GM18505 (cell line): Measurements from ENCODE around the gene PCBP3.

Source experiments
- ATAC-seq: cut with Tn5 transposase; IDR thresholded peaks from one replicate; pipeline ENCODE4 v1.9.1; 2021; ENCODE audit not compliant: unreplicated experiment
- POLR2A ChIP-seq: IDR thresholded peaks from 4 replicates; pipeline ENCODE4 v1.6.1; 2011; ENCODE audit warnings: borderline replicate concordance; ENCODE audit not compliant: insufficient read depth, insufficient read length; ENCODE audit errors: extremely low read depth

Gene PCBP3

DNA sequence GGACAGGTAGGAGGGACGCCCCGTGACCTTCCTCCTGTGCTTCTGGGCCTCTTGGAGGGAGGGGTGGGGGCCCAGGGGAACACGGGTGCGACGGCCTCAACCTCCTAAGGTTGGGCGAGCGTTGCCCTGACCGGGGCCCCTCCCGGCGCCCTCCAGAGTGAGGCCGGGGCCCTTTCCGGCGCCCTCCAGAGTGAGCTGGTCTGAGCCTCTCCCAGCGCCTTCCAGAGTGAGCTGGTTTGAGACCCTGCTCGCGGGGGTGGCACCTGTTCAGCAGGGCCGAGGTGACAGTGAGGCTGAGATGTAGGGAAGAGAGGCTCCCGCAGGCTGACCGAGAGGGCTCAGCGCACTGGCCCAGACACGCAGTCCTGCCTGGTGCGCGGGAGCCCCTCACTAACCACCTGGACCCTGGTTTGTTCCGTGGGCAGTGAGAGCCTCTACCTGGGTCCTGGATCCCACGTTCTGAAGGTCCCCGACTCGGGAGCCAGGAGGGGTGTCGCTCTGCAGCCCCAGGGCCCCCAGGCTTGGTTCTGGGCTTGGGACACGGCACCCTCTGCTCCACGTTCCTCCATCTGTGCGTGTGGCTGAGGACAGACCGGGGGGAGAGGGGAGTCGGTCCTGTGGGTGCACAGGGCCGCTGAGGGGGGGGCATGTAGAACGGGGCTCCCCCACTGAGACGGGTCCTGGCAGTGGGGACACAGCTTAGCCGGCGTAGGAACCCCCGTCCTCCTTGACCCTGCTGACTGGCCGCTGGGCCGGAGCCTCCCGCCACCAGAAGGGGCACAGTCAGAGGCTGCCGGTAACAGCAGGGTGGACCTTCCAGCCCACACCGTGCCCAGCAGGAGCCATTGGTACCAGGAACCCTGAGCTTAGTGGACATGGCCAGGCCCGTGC is 339.5 kb downstream of the PCBP3 start:
- no peak for TF ChIP-seq POLR2A
- ATAC-seq: no peak

DNA sequence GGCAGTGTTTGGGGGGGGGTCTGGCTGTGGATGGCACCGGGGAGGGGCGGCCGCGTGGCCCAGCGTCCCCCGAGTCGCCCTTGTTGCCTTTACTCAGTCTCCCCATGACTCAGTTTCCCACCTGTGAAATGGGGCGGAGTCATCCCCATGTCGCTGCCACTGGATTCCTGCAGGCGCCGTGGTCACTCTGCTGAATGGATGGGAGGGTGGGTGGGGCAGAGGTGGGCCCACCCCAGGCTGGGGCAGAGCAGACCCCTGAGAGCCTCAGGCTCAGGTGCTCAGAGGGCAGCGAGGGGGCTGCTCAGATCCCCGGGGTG is 340.1 kb downstream of the PCBP3 start:
- ATAC-seq: no peak
- TF ChIP-seq POLR2A: no peak

DNA sequence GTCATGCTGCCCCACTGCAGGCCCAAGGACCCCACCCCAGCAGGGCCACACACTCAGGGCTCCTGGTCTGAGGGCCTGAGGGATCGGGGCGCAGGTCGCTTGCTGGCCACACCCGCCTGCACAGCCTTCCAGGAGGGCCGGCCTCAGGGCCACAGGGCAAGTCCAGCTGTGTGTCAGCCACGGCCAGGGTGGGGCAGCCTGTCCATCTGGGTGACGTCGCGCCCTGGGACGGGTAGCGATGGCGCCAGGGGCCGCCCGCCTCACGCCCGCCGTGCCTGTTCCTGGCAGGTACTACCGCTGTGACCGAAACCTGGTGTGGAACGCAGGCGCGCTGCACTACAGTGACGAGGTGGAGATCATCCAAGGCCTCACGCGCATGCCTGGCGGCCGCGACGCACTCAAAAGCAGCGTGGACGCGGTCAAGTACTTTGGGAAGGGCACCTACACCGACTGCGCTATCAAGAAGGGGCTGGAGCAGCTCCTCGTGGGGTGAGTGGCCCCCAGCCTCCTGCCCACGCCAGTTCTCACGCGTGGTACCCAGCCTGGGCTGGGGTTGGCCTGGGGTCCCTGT is 340.5 kb downstream of the PCBP3 start:
- TF ChIP-seq POLR2A: no peak
- no peak for ATAC-seq

DNA sequence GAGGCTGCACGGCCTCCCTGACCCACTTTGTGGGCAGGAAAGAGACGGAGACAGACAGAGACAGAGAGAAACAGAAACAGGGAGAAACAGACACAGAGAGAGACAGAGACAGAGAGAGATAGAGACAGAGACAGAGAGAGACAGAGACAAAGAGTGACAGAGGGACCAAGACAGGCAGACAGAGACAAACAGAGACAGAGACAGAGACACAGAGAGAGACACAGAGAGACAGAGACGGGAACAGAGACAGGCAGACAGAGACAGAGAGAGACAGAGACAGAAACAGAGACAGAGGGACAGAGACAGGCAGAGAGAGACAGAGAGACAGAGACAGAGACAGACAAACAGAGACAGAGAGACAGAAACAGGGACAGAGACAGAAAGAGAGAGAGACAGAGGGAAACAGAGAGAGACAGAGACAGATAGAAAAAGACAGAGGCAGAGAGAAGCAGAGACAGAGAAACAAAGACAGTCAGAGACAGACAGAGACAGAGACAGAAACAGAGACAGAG is 341.1 kb downstream of the PCBP3 start:
- TF ChIP-seq POLR2A: no peak
- ATAC-seq: no peak

DNA sequence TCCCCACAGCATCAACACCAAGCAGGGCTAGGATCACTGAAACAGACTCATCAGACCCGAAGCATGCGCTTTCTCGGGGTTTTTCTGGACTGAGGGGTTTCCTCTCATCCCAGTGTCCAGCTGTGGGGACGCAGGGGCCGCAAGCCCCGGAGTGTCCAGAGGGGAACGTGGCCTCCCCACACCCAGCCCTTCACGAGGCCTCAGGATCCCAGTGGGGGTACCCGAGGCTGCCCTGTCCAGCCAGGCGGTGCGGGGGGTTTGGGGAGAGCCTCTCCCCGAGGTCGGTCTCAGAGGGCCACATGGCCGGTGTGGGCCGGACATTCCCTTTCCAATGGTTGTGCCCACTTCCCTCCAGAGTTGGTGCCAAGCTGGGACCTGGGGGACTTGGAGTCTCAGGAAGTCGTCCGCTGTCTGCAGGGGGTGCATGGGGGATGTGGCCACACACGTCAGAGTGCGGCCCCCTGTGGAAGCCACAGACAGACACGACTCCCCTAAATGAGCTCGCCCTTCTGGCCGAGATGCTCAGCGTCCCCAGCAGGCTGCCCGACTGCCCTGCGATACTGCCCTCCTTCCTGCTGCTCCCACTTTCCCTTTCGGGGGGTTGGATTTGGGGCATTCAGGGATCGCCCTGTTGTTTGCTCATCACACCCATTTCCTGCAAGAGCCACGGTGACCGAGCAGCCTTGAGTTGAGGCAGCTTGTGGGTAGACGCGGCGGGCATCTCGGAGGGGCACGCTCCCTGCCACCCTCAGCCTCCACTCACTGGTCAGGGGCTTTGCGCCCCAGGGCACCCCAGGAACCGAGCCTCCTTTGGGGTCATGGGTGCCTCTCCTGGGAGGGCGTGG is 342.2 kb downstream of the PCBP3 start:
- ATAC-seq: no peak
- TF ChIP-seq POLR2A: no peak

DNA sequence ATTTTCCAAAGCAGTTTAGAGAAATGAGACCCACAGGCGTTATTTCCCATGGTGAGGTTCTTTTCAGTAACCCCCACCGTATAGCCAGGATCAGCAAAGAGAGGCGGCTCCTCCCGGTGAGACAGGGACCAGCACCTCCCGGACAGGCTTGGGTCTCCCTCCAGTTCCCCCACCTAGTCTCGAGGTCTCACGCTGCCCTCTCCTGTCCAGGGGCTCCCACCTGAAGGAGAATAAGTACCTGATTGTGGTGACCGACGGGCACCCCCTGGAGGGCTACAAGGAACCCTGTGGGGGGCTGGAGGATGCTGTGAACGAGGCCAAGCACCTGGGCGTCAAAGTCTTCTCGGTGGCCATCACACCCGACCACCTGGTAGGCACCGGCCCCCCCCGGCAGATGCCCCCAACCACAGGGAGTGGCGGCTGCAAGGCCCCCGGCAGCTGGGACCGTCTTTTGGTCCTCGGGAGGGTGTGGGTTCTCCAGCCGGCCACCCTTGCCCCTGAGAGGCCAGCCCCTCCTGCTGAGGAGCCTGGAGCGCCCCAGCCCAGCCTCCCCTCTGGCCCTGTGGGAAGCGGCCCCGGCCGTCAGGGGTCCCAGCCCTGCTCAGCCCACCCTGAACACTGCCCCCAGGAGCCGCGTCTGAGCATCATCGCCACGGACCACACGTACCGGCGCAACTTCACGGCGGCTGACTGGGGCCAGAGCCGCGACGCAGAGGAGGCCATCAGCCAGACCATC is 343.0 kb downstream of the PCBP3 start:
- no peak for TF ChIP-seq POLR2A
- no peak for ATAC-seq

DNA sequence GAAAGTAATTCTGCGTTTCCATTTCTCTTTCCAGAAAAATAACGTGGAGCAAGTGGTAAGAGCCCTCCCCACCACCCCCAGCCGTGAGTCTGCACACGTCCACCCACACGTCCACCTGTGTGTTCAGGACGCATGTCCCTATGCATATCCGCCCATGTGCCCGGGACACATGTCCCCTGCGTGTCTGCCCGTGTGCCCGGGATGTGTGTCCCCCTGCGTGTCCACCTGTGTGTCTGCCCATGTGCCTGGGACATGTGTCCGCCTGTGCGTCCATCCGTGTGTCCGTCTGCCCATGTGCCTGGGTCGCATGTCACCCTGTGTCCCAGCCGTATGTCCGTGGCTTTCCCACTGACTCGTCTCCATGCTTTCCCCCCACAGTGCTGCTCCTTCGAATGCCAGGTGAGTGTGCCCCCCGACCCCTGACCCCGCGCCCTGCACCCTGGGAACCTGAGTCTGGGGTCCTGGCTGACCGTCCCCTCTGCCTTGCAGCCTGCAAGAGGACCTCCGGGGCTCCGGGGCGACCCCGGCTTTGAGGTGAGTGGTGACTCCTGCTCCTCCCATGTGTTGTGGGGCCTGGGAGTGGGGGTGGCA is 343.7 kb downstream of the PCBP3 start:
- no peak for TF ChIP-seq POLR2A
- ATAC-seq: no peak

DNA sequence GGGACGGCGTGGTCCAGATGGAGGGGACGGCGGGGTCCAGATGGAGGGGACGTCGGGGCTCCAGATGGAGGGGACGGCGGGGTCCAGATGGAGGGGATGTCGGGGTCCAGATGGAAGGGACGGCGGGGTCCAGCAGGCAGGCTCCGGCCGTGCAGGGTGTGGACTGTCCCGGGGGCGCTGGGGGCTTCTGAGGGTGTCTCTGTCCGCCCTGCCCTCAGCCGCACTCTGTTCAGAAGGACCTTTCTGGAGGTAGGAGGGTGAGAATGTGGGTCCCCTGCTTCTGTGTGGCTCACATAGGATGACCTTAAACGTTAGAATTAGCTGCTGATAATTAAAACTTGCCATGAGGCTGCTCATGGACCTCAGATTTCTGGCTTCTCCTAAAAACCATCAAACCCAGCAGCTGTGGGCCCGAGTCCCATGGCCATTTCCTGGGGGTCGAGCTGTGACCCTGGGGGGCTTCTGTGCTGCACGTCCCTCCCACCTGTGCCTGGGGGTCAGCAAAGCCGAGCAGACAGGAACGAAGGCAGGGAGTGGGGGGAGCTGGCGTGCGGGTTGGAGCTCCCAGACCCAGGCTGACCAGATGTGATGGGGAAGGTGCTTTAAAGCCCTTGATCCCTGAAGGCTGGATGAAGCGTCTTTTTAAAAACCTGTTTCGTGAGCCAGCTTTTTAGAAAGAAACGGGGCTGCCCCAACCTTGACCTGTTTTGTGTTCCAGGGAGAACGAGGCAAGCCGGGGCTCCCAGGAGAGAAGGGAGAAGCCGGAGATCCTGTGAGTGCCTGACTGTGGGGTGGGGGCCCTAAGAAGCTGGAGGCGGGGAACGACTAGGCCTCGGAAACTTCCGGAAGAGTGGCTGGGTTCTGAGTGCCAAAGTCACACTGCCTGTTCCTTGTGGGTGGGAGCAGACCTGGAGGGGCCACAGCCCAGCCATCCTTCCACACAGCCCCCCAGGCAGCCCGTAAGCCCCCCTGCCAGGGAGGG is 345.1 kb downstream of the PCBP3 start:
- TF ChIP-seq POLR2A: no peak
- no peak for ATAC-seq

DNA sequence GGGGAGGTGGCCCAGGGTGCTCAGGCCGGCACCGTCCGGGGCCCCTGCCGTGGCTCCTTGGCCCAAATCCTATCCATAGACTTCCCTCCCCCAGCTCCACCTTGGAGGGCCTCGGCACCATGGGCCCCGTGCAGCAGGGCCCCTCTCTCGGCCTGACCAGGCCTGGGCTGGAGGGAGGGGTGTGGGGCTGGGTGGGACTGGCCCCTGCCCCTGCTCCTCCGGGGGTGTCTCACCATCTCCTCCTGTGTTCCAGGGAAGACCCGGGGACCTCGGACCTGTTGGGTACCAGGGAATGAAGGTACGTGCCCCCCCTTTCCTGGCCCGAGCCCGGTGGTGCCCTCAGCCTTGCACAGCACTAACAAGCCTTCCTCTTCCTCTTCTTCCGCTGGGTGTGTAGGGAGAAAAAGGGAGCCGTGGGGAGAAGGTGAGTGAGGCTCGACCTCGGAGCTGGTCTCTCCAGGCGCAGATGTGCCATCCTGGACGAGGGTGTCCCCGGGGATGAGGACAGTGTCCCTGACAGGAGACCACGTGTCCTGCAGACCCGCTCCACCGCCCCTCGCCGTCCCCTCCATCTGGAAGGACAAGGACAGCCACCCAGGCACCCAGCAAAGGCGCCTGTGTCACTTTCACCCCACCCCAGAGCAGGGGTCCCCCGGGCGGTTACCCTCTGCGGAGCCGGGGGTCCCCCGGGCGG is 346.0 kb downstream of the PCBP3 start:
- TF ChIP-seq POLR2A: no peak
- ATAC-seq: no peak

DNA sequence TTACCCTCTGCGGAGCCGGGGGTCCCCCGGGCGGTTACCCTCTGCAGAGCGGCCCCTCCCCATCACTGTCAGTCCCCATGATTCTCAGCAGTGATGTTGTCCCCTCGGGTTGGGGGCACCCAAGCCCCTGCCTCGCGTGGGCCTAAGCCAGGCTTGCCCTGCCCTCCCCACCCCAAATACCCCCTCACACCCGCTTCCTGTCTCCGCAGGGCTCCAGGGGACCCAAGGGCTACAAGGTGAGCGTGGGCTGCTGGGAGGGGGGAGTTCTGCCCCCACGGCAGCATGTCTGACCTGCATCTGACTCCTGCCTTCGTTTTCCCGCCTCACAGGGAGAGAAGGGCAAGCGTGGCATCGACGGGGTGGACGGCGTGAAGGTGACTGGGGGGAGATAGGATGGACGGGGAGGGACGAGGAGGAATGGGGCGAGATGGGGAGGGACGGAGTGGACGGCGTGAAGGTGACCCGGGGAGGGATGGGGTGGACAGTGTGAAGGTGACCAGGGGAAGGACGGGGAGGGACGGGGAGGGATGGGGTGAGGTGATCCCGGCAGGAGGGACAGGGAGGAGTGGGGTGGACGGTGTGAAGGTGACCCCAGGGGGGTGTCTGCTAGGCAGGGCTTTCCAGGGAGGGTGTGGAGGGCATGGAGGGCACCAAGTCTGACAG is 346.7 kb downstream of the PCBP3 start:
- no peak for ATAC-seq
- no peak for TF ChIP-seq POLR2A
